Esophagus muscularis mucosa (tissue), 4 donors: ENCODE measurements around the gene ZAP70. TPM values are rescaled to one million over a fixed set of nuclear protein-coding genes. Genes with fewer than 3 reads are reported as not detected.

Source experiments
- DNase-seq: peaks from one replicate; pipeline ENCODE4 v3.0.0-alpha.2; 2017; ENCODE audit errors: extremely low spot score
- H3K27ac ChIP-seq, 4 donors: fragments of 200-600 bp; sonication (generic); replicated peaks in 1 of 4; 1 replicate in 3 of 4; 2 replicates in 1 of 4; pipeline ENCODE4 v1.5.1; 2016 to 2019; ENCODE audit warnings: mild to moderate bottlenecking in 1 of 4
- H3K27me3 ChIP-seq, 4 donors: fragments of 200-600 bp; sonication (generic); one replicate each; pipeline versions ENCODE4 v1.5.1 to v1.6.0; 2016 to 2019
- H3K36me3 ChIP-seq, 4 donors: fragments of 200-600 bp; sonication (generic); one replicate each; pipeline ENCODE4 v1.5.1; 2016 to 2019
- H3K4me1 ChIP-seq, 4 donors: fragments of 200-600 bp; sonication (generic); one replicate each; pipeline ENCODE4 v1.5.1; 2016 to 2019
- H3K4me3 ChIP-seq, 4 donors: fragments of 200-600 bp; sonication (generic); 1 replicate in 2 of 4; 2 replicates in 2 of 4; pipeline ENCODE4 v1.5.1; 2016 to 2019; ENCODE audit warnings: mild to moderate bottlenecking in 4 of 4, moderate library complexity in 1 of 4
- H3K9me3 ChIP-seq, 4 donors: fragments of 200-600 bp; sonication (generic); 1 replicate in 3 of 4; 2 replicates in 1 of 4; pipeline ENCODE4 v1.5.1; 2016 to 2019
- EP300 ChIP-seq: sonication (generic); formaldehyde crosslinking; IDR thresholded peaks from one replicate; pipeline ENCODE4 v1.6.1; 2017; ENCODE audit warnings: antibody characterized with exemption
- POLR2A ChIP-seq: fragments of 450-650 bp; IDR thresholded peaks from one replicate; pipeline ENCODE4 v1.6.1; 2017; ENCODE audit warnings: antibody characterized with exemption, moderate library complexity, mild to moderate bottlenecking, low read depth
- POLR2AphosphoS5 ChIP-seq, 2 donors: sonication (generic); formaldehyde crosslinking; IDR thresholded peaks; one replicate each; pipeline ENCODE4 v1.6.1; 2017; ENCODE audit warnings: antibody characterized with exemption in 2 of 2
- WGBS: methylation state at CpG from one replicate; pipeline ENCODE4 v1.1.5; 2018; 5-methylcytosine and 5-hydroxymethylcytosine counted together
- intact Hi-C: fragments of 100-400 bp; cut with DNase I; formaldehyde crosslinking; loops from one replicate; pipeline ENCODE4 v1.15.1; 2023
- total RNA-seq, 4 donors: library from RNA; depleted of rRNA; stranded (reverse); fragments of >200 nt; gene quantifications; one replicate each; pipeline versions ENCODE4 v1.1.0 to v1.2.1, GENCODE V29; 2016
- TF ChIP-seq, protein P1 (sequence below), 3 experiments: fragments of 200-600 bp in 2 of 3; fragments of 450-650 bp in 1 of 3; sonication (generic) in 2 of 3; IDR thresholded peaks; one replicate each; pipeline ENCODE4 v1.5.1; 2017 to 2019; ENCODE audit warnings: antibody characterized with exemption in 3 of 3, mild to moderate bottlenecking in 2 of 3, moderate library complexity in 1 of 3

Gene ZAP70
- total RNA-seq, 4 donors from 2014 or later: 1.2 to 3.5 (median 1.8) TPM

DNA sequence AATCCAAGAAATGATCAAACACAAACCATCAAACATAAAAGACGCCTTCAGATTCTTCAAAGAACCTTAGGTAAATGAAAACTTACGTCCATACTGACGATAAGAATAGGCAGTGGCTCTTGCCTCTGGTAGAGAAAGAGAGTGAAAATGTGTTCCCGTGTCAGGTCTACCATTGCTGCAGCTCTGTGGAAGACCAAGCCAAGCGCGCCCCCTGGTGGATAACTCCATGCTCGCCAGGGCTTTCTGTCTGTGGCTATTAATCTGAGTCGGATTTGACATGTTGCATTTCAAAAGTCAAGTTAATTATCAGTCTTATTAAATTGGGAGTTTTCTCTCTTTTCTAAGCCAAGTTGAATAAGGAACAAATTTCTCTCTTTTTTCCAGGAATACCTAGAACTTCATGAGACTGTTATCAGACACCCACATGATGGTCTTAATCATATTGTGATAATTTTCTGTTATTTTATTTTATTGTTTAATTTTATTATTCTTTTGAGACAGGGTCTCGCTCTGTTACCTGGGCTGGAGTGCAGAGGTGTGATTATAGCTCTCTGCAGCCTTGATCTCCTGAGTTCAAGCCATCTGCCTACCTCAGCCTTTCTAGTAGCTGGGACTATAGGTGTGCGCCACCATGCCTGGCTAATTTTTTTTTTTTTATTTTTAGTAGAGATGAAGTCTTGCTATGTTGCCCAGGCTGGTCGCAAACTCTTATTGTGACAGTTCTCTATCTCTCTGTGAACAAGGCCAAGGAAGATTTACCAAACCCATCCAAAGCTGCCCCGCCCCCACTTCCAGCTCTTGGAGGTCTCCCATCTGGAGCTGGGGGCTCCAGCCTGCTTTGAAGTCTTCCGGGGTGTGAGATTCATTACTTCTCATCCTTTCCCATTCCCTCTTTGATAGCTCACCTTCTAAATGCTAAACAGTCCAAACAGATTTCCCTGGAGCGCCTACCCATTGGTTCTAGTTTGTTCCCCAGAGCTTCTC lies 15.8 kb upstream of the ZAP70 start:
- intact Hi-C loops: loop anchor here (2.0 to 10.0 kb wide), 3 partner anchors 33 to 107 kb away; partner anchors contain the start of genes ACTR1B and COX5B
- H3K27ac ChIP-seq: no peak overlapping the region

DNA sequence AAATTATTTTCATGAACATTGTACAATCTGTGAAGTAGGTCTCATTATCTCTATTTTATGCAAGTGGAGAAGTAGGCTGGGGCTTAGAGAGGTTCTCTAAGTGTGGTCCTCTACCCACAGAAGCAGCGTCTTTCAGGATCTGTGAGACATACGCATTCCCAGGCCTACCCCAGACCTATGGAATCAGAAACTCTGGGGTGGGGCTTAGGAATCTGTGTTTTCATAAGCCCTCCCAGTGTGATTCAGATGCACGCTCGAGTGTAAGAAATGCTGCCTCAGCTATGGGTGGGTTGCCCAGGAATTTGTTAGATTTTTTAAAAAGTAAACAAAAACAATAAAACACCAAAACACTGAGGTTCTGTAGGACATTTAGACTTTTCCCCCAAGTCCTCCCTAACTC lies 14.8 kb upstream of the ZAP70 start:
- TF ChIP-seq POLR2A (no peak), POLR2AphosphoS5 (IDR thresholded peaks at IDR 0.05) (no peak), EP300 (no peak)
- TF ChIP-seq, protein P1, sequence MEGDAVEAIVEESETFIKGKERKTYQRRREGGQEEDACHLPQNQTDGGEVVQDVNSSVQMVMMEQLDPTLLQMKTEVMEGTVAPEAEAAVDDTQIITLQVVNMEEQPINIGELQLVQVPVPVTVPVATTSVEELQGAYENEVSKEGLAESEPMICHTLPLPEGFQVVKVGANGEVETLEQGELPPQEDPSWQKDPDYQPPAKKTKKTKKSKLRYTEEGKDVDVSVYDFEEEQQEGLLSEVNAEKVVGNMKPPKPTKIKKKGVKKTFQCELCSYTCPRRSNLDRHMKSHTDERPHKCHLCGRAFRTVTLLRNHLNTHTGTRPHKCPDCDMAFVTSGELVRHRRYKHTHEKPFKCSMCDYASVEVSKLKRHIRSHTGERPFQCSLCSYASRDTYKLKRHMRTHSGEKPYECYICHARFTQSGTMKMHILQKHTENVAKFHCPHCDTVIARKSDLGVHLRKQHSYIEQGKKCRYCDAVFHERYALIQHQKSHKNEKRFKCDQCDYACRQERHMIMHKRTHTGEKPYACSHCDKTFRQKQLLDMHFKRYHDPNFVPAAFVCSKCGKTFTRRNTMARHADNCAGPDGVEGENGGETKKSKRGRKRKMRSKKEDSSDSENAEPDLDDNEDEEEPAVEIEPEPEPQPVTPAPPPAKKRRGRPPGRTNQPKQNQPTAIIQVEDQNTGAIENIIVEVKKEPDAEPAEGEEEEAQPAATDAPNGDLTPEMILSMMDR (IDR thresholded peaks at IDR 0.05): no peak
- Histone ChIP-seq H3K9me3 (no peaks in the 10 kb centered on the region), H3K27me3 (no peaks in the 10 kb centered on the region), H3K4me1 (peaks cover 0 to 5% (median 2%) of the 10 kb centered on the region in 4 donors), H3K36me3 (no peaks in the 10 kb centered on the region), H3K4me3 (no peak overlapping the region), H3K27ac (no peak overlapping the region)
- WGBS: 89% methylated on average over 4 of the region's 4 CpGs
- DNase-seq: peak; percentile 60
- intact Hi-C loops: loop anchor here (10.0 kb wide), 1 partner anchor 54 kb away; the partner anchor contains the start of gene COX5B

More for the DNA sequence above, 15.8 kb upstream of the ZAP70 start:
- no peaks in the 10 kb centered on the region for H3K27me3 ChIP-seq
- H3K4me1 ChIP-seq: peaks cover 0 to 5% (median 2%) of the 10 kb centered on the region in 4 donors
- DNase-seq: peak; percentile 98
- WGBS: 26% methylated on average over 14 of the region's 14 CpGs
- H3K36me3 ChIP-seq: no peaks in the 10 kb centered on the region
- TF ChIP-seq, protein P1 (IDR thresholded peaks at IDR 0.05): peak in 2 of 3 experiments; percentile 97 to 98
- TF ChIP-seq POLR2AphosphoS5 (IDR thresholded peaks at IDR 0.05): peak in 1 of 2 donors; percentile 64
- no peak for TF ChIP-seq EP300
- no peak overlapping the region for H3K4me3 ChIP-seq
- H3K9me3 ChIP-seq: no peaks in the 10 kb centered on the region

DNA sequence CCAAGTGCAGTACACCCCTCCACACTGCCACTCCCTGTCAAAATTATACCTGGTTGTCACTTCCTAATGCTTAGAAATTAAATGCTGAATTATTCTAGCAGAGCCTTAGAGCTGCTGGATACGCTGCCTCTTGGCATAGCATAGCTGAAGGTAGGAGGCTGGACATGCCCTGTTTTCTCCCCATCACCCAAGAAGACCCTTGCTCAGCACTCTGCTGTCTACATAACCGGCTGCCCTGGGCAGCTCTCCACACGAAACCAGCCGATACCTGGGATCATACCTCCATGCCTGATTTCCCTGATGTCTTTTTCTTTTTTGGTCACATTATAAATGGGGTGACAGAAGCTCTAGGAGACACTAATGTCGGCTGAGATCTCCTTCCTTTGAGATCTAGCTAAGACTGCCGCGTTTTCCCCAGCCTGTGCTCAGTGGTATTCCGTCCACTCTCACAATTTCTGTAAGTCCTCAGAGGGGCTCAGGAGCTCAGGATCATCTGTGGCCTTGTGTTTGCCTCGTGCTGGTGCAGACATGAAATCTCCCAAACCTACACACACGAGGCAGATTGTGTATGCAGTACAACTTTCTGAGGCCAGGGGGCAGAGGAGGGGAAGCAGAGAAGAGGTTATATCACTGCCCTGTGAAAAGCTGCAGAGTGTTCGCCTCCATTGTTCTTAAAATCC lies 13.5 kb upstream of the ZAP70 start:
- TF ChIP-seq EP300 (no peak), POLR2A (no peak), POLR2AphosphoS5 (IDR thresholded peaks at IDR 0.05) (no peak)
- TF ChIP-seq, protein P1 (IDR thresholded peaks at IDR 0.05): peak; percentile 37 to 63 (median 46)
- H3K36me3 ChIP-seq: no peaks in the 10 kb centered on the region
- WGBS: 62% methylated on average over 11 of the region's 11 CpGs
- no peaks in the 10 kb centered on the region for H3K27me3 ChIP-seq
- DNase-seq: peak; percentile 91
- peaks cover 0 to 5% (median 2%) of the 10 kb centered on the region in 4 donors for H3K4me1 ChIP-seq
- no peaks in the 10 kb centered on the region for H3K9me3 ChIP-seq
- no peak overlapping the region for H3K4me3 ChIP-seq
- H3K27ac ChIP-seq: no peak overlapping the region
- intact Hi-C loops: loop anchor here (10.0 kb wide), 2 partner anchors 55 to 685 kb away; partner anchors contain the start of gene COX5B

DNA sequence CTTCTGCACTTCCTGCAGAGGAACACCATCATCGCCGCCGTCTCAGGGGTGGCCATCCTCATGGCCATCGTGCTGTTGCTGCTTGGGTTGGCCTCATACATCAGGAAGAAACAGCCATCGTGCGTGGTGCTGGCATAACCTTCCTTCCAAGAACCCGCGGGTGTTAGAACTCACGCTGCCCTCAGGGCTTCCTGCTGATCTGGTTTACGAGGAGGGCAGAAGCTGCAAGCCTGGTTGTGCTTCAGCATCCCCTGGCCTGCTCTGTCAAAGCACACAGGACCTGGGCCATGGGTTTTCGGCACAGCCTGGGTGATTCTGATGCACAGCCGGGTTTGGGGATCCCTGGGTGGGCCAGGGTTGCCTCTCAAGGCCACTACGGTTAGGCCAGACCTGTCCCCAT lies 12.2 kb upstream of the ZAP70 start:
- 90% methylated on average over 10 of the region's 13 CpGs for WGBS
- intact Hi-C loops: loop anchor here (10.0 kb wide), 1 partner anchor 684 kb away; no protein-coding TSS in a partner anchor
- Histone ChIP-seq H3K27ac (no peak overlapping the region), H3K4me1 (peaks cover 0 to 5% (median 2%) of the 10 kb centered on the region in 4 donors), H3K27me3 (no peaks in the 10 kb centered on the region), H3K36me3 (no peaks in the 10 kb centered on the region), H3K4me3 (no peak overlapping the region), H3K9me3 (no peaks in the 10 kb centered on the region)
- TF ChIP-seq, protein P1 (IDR thresholded peaks at IDR 0.05): no peak
- TF ChIP-seq EP300 (no peak), POLR2A (no peak)
- peak; percentile 68 for DNase-seq
